MG63 (cell line): ENCODE results near the gene TMEM86A. TPM values are rescaled to one million over a fixed set of nuclear protein-coding genes. Genes with fewer than 3 reads are reported as not detected.

Source experiments
- DNase-seq: peaks from one replicate; pipeline ENCODE4 v3.0.0-alpha.2; 2020
- H3K27me3 ChIP-seq: fragments of 250-450 bp; sonication (Bioruptor Pico); 2 replicates; pipeline ENCODE4 v1.5.1; 2020; ENCODE audit warnings: mild to moderate bottlenecking, moderate library complexity
- H3K36me3 ChIP-seq: fragments of 250-450 bp; sonication (Bioruptor Pico); 2 replicates; pipeline ENCODE4 v1.5.1; 2020; ENCODE audit warnings: mild to moderate bottlenecking, moderate library complexity
- H3K4me3 ChIP-seq: fragments of 250-450 bp; sonication (Bioruptor Pico); 2 replicates; pipeline ENCODE4 v1.5.1; 2020; ENCODE audit warnings: mild to moderate bottlenecking, moderate library complexity
- H3K9me3 ChIP-seq: fragments of 250-450 bp; sonication (Bioruptor Pico); 2 replicates; pipeline ENCODE4 v1.5.1; 2020; ENCODE audit warnings: mild to moderate bottlenecking, moderate library complexity
- total RNA-seq: library from RNA; depleted of rRNA; stranded (reverse); fragments of >200 nt; shearing (Covaris generic); gene quantifications from 2 replicates; pipeline ENCODE4 v1.2.3, GENCODE V29; 2014; ENCODE audit warnings: low replicate concordance

TMEM86A gene
- total RNA-seq, 1 experiment from 2014 or later: 0.40 TPM

DNA sequence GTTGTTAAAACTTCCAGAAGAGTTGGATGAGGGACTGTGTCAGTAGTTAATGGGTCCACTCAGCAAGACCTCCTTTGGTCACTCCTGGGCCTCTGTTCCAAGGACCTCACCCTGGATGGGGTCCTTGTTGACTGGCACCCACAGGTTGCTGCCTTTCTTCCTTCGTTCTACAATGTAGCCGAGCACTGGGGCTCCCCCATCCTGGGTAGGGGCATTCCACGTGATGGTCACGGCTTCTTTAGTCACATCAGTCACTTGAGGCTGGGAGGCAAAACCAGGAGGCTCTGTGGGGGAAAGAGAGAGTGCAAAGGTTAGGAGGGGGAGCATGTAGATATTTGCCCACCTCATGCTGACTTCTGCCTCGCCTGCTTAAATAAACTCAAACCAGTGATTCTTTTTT is 12.0 kb downstream of the TMEM86A start:
- Histone ChIP-seq H3K27me3 (no peaks in the 10 kb centered on the region), H3K9me3 (no peaks in the 10 kb centered on the region), H3K36me3 (no peaks in the 10 kb centered on the region), H3K4me3 (no peak overlapping the region)
- no peak for DNase-seq

GRCh38 chr11:18713646-18714442 is 15.3 kb downstream of the TMEM86A start:
- H3K4me3 ChIP-seq: no peak overlapping the region
- no peaks in the 10 kb centered on the region for H3K36me3 ChIP-seq
- no peaks in the 10 kb centered on the region for H3K27me3 ChIP-seq
- DNase-seq: no peak
- H3K9me3 ChIP-seq: no peaks in the 10 kb centered on the region

DNA sequence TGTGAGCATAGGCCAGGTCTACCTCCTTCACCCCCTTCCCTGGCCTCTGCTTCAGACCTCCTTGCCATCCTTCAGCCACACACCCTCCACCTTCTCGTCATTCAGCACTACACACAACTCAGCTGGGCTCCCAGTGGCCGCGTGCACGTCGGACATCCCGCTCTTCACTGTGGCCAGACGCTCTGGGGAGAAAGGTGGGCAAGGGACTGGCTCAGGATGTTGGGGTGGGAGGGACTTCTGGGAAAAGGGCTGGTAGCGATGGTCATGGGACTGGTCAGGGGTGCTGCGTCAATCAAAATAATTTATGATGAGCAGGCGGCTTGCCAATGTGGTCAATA is 15.8 kb downstream of the TMEM86A start:
- H3K36me3 ChIP-seq: no peaks in the 10 kb centered on the region
- DNase-seq: no peak
- no peaks in the 10 kb centered on the region for H3K9me3 ChIP-seq
- H3K27me3 ChIP-seq: no peaks in the 10 kb centered on the region
- H3K4me3 ChIP-seq: no peak overlapping the region

GRCh38 chr11:18715476-18715875 is 16.9 kb downstream of the TMEM86A start:
- H3K36me3 ChIP-seq: no peaks in the 10 kb centered on the region
- no peak for DNase-seq
- no peaks in the 10 kb centered on the region for H3K9me3 ChIP-seq
- no peak overlapping the region for H3K4me3 ChIP-seq
- no peaks in the 10 kb centered on the region for H3K27me3 ChIP-seq

DNA sequence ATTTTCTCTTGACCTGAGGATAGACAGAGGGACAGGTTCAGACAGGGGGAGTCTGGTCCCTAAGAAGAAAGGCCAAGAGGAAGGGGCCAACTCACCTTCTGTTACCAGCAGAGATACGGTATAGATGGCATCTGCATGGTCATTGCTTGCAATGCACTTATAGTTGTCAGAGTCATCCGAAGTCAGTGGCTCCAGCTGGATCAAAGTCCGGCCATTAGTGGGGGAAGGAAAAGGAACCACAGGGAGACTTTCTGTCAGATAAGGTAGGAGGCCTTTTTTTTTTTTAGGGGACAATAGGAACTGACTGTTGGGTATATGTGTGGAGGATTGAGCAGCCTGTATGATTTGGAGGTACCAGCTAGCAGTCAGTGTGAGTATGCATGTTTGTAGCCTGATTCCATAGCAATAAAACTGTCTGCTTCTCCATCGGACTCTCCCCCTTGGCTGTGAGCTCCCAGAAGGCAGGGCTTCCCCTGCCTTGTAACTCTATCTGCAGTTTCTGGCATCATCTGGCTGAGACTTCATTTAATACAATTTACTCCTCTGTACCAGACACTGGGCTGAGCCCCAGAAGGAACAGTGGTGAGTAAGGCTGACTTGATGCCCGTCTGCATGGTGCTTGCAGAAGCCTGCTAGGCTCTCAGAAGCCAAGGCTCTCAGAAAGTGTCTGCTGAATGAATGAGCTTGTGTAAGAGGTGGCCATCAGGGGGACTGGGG is 21.7 kb downstream of the TMEM86A start:
- Histone ChIP-seq H3K36me3 (no peaks in the 10 kb centered on the region), H3K27me3 (no peaks in the 10 kb centered on the region), H3K9me3 (no peaks in the 10 kb centered on the region), H3K4me3 (no peak overlapping the region)
- peak; percentile 47 for DNase-seq

- no peak for DNase-seq
- Histone ChIP-seq H3K36me3 (no peaks in the 10 kb centered on the region), H3K4me3 (no peak overlapping the region), H3K27me3 (no peaks in the 10 kb centered on the region), H3K9me3 (no peaks in the 10 kb centered on the region)
These were observed 22.4 kb downstream of the TMEM86A start for GRCh38 chr11:18720808-18721560.

DNA sequence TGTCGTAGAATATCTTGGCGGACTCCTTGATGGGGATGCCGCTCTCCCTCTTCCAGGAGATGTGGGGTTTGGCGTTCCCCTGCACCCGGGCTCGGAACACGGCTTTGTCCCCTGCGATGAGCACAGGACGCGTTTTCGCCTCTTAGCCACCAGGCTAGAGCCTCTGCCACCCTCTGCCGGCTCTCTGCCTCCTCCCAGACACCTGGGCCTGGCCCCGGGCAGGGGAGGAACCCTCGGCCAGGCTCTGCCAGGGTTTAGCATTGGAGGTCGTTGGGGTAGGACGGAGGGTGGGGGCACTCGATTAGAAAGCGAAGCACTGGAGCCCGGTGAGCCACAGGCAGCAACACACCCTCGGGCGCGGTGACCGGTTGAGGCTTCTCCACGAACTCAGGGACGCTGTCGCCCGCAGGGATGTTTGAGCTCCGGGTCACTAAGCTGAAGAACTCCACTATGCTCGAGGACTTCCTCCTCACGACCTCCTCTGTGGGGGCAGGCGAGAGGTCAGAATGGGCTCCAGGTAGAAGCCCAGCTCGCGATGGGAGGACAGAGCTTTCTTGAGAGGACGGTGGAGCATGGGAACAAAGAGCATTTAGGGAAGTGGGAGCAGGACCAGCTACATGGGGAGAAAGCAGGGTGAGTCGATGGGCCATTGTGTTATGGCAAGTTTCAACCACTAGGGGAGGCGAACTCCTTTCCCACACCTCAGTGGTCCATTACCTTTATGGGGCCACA is 23.1 kb downstream of the TMEM86A start:
- no peak for DNase-seq
- H3K4me3 ChIP-seq: no peak overlapping the region
- H3K36me3 ChIP-seq: no peaks in the 10 kb centered on the region
- no peaks in the 10 kb centered on the region for H3K27me3 ChIP-seq
- H3K9me3 ChIP-seq: no peaks in the 10 kb centered on the region

- H3K9me3 ChIP-seq: no peaks in the 10 kb centered on the region
- H3K4me3 ChIP-seq: no peak overlapping the region
- no peak for DNase-seq
These were observed 23.7 kb downstream of the TMEM86A start for GRCh38 chr11:18722293-18722637.

GRCh38 chr11:18723991-18724390 is 25.4 kb downstream of the TMEM86A start:
- Histone ChIP-seq H3K36me3 (no peaks in the 10 kb centered on the region), H3K9me3 (no peaks in the 10 kb centered on the region), H3K4me3 (no peak overlapping the region), H3K27me3 (no peaks in the 10 kb centered on the region)
- DNase-seq: no peak

More at GRCh38 chr11:18722293-18722637, 23.7 kb downstream of the TMEM86A start:
- H3K27me3 ChIP-seq: no peaks in the 10 kb centered on the region
- H3K36me3 ChIP-seq: no peaks in the 10 kb centered on the region

DNA sequence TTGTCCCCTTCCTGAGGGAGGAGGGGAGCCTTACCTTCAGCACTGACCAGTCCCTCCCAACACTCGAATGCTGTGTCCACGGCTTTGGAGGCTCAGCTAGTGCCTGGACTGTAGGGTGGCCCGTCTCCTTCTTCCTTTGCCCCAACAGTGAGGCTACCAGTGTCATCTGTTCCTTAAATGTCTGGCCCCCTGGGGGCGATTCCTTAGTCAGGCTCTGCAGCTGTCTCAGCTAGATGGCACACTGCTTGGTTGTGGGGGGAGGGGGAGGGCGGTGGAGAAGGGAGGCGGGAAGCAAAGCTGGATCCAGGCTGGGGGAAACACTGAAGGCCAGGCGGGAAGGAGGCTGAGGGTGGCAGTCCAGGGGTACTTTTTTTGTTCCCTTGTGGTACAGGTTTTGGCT is 27.5 kb downstream of the TMEM86A start, which contains the start of gene IGSF22:
Gene IGSF22, minus strand, starts transcription at position 149 of the 400 bp plus-strand sequence. CDS start 1,952 bp downstream, outside the sequence.
- Histone ChIP-seq H3K36me3 (no peaks in the 10 kb centered on the region), H3K27me3 (no peaks in the 10 kb centered on the region), H3K9me3 (no peaks in the 10 kb centered on the region), H3K4me3 (no peak within 1 kb of the TSS)
- DNase-seq: no peak

DNA sequence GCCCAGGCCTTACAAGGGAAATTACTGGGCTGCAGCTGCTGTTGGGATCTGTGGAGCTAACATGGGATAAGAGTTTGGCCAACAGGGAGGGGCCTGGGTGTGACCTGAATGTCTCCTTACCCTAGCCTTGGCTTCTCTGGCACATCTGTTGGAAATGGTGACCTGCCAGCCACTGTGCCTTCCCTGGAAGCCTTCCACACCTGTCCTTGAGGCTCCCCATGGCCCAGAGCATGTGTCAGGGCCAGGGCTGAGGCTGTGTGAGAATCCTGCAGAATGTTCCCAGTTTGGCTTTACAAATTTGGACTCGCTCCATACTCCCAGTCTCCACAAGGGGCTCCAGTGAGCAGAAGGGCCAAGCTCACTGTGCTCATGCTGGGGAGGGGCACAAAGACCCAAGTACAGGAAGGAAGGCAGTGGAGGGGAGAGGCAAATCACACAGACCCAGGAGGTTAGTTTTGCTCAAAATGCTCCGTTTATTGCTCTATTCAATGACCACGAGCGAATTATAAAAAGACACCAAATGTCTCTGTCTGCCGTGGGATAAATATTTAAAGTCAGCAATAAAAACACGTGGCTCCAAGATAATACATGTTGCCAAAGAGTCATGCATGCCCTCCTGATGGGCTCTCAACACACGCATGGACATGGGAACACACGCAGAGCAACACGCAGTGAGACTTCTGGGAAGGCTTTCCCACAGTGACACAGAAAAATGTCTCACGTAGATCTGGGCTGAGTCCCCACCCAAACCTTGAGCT is 29.1 kb downstream of the TMEM86A start:
- Histone ChIP-seq H3K4me3 (no peak overlapping the region), H3K27me3 (no peaks in the 10 kb centered on the region), H3K9me3 (no peaks in the 10 kb centered on the region), H3K36me3 (no peaks in the 10 kb centered on the region)
- peak; percentile 30 for DNase-seq

DNA sequence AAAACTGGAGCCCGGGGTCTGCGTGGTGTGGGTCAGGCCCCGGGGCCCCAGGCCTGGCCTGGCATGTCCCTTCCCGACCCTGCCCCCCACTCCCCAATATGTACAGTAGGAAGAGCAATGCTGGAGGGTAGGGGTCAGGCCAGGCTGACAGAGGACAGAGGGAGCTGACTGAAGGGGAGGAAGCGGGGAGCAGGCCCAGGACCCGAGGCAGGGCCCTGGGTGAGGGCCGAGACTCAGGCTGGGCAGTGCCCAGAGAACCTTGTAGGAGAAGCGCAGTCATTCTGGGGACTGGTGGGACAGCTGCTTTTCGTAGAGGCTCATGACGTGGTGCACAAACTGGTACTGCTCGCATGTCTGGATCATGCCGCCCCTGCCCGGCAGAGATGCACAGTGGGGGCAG is 30.1 kb downstream of the TMEM86A start:
- Histone ChIP-seq H3K27me3 (no peaks in the 10 kb centered on the region), H3K36me3 (no peaks in the 10 kb centered on the region), H3K4me3 (no peak overlapping the region), H3K9me3 (no peaks in the 10 kb centered on the region)
- DNase-seq: no peak

DNA sequence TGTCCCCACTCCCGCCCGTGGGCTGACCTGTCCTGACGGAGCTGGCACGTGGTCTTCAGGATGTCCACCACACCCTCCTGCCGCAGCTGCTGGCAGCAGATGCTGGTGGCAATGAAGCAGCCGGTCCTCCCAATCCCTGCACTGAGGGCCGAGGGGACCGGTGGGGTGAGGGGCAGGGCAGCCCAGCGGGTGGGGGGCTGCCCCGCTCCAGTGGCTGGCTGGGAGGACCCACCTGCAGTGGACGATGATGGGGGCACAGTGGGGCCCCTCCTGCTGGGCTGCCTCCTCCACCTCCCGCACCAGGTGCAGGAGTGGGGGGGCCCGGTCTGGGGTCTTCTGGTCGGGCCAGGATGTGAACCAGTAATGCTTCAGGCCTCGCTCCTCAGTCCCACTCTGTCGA is 30.8 kb downstream of the TMEM86A start:
- Histone ChIP-seq H3K36me3 (no peaks in the 10 kb centered on the region), H3K4me3 (no peak overlapping the region), H3K9me3 (no peaks in the 10 kb centered on the region), H3K27me3 (no peaks in the 10 kb centered on the region)
- DNase-seq: no peak

DNA sequence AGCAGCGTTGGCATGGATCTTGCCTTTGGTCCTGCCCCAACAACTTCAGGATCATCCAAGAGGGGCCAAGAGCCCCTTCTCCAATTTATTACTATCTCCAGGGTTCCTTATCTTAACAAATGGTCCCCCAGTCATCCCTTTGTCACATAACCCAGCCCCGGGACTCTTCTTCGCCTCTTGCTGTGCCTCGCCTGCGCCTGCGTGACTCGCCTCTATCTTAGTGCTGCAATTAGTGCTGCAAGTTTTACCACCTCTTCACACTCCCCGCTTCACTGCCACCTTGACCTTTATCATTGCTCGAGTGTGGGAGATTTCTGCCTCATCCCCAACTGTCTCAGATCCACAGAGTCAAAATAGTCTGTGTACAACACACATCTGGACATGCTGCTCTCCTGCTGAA is 31.4 kb downstream of the TMEM86A start:
- Histone ChIP-seq H3K27me3 (no peaks in the 10 kb centered on the region), H3K36me3 (no peaks in the 10 kb centered on the region), H3K4me3 (no peak overlapping the region), H3K9me3 (no peaks in the 10 kb centered on the region)
- DNase-seq: no peak

DNA sequence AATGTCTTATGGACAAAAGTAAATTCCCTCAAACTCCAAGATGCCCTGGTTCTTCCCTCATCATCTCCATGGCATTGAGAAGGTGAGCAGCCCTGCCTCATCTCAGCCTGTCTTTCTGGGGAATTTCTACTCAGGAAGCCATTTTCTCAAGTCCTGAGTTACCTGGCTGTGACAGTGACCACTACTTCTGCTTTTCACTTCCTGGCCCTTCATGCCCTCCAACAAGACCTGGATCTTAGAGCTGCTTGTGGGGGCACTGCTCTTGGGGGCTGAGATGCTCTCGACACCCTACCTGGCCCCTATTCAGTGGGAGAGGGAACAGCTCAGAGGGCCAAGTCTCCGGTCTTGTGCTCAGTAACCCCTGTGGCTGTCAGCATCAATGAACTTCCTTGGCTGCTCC is 32.9 kb downstream of the TMEM86A start:
- Histone ChIP-seq H3K9me3 (no peaks in the 10 kb centered on the region), H3K27me3 (no peaks in the 10 kb centered on the region)
- no peak for DNase-seq

More for the DNA sequence above, 32.9 kb downstream of the TMEM86A start:
- Histone ChIP-seq H3K36me3 (no peaks in the 10 kb centered on the region), H3K4me3 (no peak overlapping the region)
